ENCODE data around the gene KISS1R.
"Not testable (repeated sequence)": the region's sequence is repeated elsewhere in the genome, so short reads cannot be mapped to it uniquely, and the experiment has no call there.

The KISS1R gene

DNA sequence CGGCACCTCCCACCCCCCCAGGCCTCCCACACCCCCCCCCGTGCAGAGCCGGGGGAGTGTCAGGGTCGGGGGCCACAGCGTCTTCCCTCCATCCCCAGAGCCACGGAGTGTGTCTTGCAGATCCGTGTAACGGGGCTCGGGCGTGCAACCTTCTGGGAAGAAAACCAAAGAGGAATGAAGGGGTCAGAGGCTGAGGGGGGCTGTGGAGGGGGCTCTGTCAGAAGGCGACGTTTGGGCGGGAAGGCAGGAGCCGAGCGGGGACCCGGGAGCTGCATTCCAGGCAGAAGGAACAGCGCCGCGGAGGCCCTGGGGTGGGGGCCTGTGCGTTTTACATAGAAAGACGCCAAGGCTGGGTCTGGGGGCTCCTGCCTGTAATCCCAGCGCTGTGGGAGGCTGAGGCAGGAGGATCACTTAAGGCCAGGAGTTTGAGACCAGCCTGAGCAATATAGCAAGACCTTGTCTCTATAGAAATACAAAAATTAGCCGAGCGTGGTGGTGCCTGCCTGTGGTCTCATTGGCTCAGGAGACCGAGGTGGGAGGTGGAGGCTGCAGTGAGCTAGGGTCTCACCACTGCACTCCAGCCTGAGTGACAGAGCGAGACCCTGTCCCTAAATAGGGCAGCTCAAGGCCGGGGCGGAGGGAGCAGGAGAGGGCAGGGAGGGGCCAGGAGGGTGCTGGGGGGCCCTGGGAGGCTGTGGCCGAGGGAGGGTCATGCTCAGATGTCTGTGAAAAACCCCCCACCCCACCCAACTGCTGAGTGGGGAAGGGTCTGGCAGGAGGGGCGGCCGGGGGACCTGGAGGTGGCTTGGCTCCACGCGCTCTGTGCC lies 36.5 kb downstream of the KISS1R start:
- Histone ChIP-seq H3K4me3 (no peak overlapping the region), H3K9ac (ENCODE audit: insufficient read length) (no peak overlapping the region), H3K36me3 (ENCODE audit: insufficient read depth, low read length) (no peaks in the 10 kb centered on the region), H3K27ac (peak overlapping the region; percentile 31; the same call in 1 of the 2 replicates), H3K9me3 (ENCODE audit: low read depth, low read length) (no peaks in the 10 kb centered on the region)
- TF ChIP-seq POLR2AphosphoS5 (IDR thresholded peaks at IDR 0.05; ENCODE audit: borderline replicate concordance, low read depth, low read length) (no peak), FOXP2 (optimal IDR thresholded peaks at IDR 0.05; ENCODE audit: control extremely low read depth, extremely low read length, insufficient read depth) (no peak), EZH2 (IDR thresholded peaks at IDR 0.05) (no peak)
- DNase-seq (ENCODE audit: low read depth, low spot score): no peak

DNA sequence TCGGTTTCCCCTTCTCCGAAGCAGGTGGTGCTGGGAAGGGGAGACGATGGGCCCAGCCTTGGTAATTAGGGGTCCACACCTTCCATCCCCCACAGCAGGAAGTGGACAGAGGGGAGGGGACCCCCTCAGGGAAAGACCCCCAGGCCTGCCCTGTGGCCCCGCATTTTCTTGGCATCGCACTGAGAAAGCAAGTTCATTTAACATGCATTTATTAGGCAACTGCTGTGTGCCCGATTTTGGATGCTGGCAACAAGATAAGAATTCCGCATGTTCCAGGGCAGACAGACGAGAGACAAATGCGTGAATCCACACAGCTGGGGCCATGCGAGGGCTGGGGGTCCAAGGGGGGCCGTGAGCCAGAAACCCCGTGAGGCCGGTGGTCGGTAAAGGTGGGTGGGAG lies 37.1 kb downstream of the KISS1R start:
- no peak overlapping the region for H3K9ac ChIP-seq (ENCODE audit: insufficient read length)

DNA sequence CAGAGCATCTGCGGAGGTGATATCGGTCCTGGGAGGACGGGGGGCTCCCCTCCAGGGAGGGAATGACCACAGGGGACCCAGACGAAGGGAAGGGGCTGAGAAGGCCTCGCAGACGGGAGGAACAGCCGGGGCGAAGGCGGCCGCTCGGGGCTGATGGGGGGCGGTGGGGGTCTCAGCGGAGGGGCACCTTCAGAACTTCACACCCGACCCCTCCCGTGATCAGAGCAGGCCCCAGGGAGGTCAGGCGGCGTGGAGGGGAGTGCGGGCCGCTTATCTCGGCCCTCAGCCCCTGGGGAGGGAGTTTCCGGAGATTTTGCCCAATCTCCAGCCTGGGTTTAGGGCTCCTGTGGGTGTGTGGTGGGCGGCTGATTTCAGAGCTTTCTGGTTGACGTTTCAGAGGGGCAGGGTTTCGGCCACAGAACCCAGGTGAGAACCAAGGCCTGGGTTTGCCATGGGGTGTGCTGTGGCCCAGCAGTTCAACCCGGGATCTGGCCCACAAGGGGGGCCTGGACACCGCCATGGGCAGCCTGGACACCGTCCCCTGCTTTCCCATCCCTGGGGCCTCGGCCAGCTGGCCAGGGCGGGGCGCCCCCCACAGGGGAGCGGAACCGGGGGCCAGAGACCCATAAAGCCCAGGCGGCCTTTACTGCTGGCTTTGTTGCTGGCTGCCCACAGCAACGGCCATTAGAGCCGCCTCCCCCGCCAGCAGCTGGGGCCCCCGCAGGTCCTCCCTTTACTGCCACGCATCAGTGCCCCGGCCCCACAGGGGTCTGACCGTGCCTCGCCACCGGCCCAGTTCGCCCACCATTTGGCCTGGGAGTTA lies 37.8 kb downstream of the KISS1R start:
- H3K36me3 ChIP-seq (ENCODE audit: insufficient read depth, low read length): no peaks in the 10 kb centered on the region
- H3K9ac ChIP-seq (ENCODE audit: insufficient read length): no peak overlapping the region
- no peak for DNase-seq (ENCODE audit: low read depth, low spot score)
- H3K27ac ChIP-seq: no peak overlapping the region
- no peaks in the 10 kb centered on the region for H3K9me3 ChIP-seq (ENCODE audit: low read depth, low read length)
- H3K4me3 ChIP-seq: no peak overlapping the region
- TF ChIP-seq EZH2 (IDR thresholded peaks at IDR 0.05): no peak
- TF ChIP-seq FOXP2 (optimal IDR thresholded peaks at IDR 0.05; ENCODE audit: control extremely low read depth, extremely low read length, insufficient read depth): no peak
- no peak for TF ChIP-seq POLR2AphosphoS5 (IDR thresholded peaks at IDR 0.05; ENCODE audit: borderline replicate concordance, low read depth, low read length)

More for the DNA sequence above, 37.1 kb downstream of the KISS1R start:
- H3K9me3 ChIP-seq (ENCODE audit: low read depth, low read length): no peaks in the 10 kb centered on the region
- H3K4me3 ChIP-seq: no peak overlapping the region
- TF ChIP-seq FOXP2 (optimal IDR thresholded peaks at IDR 0.05; ENCODE audit: control extremely low read depth, extremely low read length, insufficient read depth) (no peak), EZH2 (IDR thresholded peaks at IDR 0.05) (no peak), POLR2AphosphoS5 (IDR thresholded peaks at IDR 0.05; ENCODE audit: borderline replicate concordance, low read depth, low read length) (no peak)
- no peak for DNase-seq (ENCODE audit: low read depth, low spot score)
- H3K36me3 ChIP-seq (ENCODE audit: insufficient read depth, low read length): no peaks in the 10 kb centered on the region
- no peak overlapping the region for H3K27ac ChIP-seq

DNA sequence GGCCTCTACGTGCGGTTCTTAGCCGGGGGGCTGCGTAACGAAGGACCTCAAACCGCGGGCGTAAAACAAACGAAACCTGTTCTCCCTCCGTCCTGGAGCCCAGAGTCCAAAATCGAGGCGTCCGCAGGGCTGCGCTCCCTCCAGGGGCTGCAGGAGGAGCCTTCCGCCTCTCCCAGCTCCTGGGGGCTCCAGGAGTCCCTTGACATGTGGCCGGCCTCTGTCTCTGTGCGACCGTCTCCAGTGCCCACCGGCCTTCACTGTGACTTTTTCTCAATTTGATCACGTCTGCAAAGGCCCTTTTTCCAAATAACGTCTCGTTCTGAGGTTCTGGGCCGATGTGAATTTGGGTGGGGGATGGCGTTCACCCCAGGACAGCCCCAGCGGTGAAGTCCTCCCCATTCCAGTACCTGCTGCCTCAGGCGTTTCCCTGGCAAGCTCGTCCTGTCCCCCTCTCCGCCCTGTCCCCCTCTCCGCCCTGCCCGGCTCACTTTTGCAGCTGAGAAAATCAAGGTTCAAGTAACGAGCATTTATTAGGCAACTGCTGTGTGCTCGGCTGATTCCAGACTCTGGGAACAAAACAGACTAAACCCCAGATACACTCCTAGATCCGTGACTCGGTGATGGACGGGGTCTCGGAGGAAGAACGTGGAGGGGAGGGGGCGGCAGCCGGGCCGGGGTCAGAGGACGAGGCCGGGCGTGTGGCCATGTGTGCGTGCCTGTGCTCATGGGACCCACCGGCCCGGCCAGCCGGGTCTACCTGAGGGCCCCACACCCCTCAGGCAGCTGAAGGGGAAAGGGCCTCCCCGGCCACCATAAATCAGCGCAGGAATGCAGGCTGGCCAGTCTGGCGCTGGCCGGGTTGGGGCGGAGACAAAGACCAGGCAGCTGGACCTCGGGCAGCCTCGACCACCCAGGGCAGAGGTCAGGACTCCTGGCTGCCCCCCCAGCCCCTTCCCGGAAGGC lies 39.0 kb downstream of the KISS1R start:
- TF ChIP-seq EZH2 (IDR thresholded peaks at IDR 0.05): no peak
- TF ChIP-seq POLR2AphosphoS5 (IDR thresholded peaks at IDR 0.05; ENCODE audit: borderline replicate concordance, low read depth, low read length): no peak
- TF ChIP-seq FOXP2 (optimal IDR thresholded peaks at IDR 0.05; ENCODE audit: control extremely low read depth, extremely low read length, insufficient read depth): no peak
- no peaks in the 10 kb centered on the region for H3K36me3 ChIP-seq (ENCODE audit: insufficient read depth, low read length)
- no peak overlapping the region for H3K4me3 ChIP-seq
- H3K9me3 ChIP-seq (ENCODE audit: low read depth, low read length): no peaks in the 10 kb centered on the region
- DNase-seq (ENCODE audit: low read depth, low spot score): no peak
- H3K9ac ChIP-seq (ENCODE audit: insufficient read length): no peak overlapping the region
- H3K27ac ChIP-seq: no peak overlapping the region

DNA sequence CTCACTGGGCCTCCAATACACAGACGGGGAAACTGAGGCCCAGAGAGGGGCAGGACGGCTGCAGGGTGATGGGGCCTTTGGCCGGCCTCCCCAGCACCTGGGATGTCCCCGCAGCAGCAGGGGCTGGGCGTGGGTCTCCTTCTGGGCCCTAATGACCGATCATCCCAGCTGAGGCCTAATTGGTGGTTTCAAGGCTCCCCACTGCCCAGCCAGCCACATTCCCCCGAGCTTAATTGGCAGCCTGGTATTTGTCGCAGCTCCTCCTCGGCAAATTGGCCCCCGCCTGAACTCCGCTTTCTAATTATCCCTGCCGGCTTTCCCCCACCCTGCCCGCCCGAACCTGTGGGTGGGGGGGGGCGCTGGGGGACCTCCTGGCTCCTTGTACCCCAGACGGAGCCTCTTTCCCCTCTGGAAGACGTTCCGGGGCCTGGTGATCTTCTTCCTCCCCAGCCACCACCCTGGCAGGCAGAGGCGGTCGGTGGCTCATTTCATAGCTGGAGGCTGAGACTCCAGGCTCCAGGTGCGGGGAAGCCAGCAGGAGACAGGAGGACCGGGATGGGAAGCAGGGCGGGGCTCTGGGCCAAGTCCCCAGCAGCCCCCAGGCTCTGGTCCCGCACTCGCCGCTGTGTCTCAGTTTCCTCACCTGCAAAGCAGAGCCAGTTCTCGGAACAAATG lies 39.8 kb downstream of the KISS1R start:
- no peaks in the 10 kb centered on the region for H3K9me3 ChIP-seq (ENCODE audit: low read depth, low read length)
- H3K27ac ChIP-seq: no peak overlapping the region
- H3K4me3 ChIP-seq: no peak overlapping the region
- H3K36me3 ChIP-seq (ENCODE audit: insufficient read depth, low read length): no peaks in the 10 kb centered on the region
- DNase-seq (ENCODE audit: low read depth, low spot score): no peak
- TF ChIP-seq FOXP2 (optimal IDR thresholded peaks at IDR 0.05; ENCODE audit: control extremely low read depth, extremely low read length, insufficient read depth) (no peak), POLR2AphosphoS5 (IDR thresholded peaks at IDR 0.05; ENCODE audit: borderline replicate concordance, low read depth, low read length) (no peak)
- H3K9ac ChIP-seq (ENCODE audit: insufficient read length): no peak overlapping the region

DNA sequence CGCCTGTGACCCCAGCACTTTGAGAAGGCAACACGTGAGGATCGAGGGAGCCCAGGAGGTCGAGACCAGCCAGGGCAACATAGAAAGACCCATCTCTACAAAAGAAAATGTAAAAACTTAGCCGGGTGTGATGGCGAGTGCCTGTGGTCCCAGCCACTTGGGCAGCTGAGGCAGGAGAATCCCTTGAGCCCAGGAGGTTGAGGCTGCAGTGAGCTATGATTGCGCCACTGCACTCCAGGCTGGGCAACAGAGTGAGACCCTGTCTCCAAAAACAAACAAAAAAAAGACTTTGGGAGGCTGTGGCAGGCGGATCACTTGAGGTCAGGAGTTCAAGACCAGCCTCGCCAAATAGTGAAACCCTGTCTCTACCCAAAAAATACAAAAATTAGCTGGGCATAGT lies 40.4 kb downstream of the KISS1R start:
- not testable (repeated sequence) for H3K9me3 ChIP-seq (ENCODE audit: low read depth, low read length); H3K27ac ChIP-seq; H3K9ac ChIP-seq (ENCODE audit: insufficient read length); DNase-seq (ENCODE audit: low read depth, low spot score); H3K36me3 ChIP-seq (ENCODE audit: insufficient read depth, low read length); H3K4me3 ChIP-seq

DNA sequence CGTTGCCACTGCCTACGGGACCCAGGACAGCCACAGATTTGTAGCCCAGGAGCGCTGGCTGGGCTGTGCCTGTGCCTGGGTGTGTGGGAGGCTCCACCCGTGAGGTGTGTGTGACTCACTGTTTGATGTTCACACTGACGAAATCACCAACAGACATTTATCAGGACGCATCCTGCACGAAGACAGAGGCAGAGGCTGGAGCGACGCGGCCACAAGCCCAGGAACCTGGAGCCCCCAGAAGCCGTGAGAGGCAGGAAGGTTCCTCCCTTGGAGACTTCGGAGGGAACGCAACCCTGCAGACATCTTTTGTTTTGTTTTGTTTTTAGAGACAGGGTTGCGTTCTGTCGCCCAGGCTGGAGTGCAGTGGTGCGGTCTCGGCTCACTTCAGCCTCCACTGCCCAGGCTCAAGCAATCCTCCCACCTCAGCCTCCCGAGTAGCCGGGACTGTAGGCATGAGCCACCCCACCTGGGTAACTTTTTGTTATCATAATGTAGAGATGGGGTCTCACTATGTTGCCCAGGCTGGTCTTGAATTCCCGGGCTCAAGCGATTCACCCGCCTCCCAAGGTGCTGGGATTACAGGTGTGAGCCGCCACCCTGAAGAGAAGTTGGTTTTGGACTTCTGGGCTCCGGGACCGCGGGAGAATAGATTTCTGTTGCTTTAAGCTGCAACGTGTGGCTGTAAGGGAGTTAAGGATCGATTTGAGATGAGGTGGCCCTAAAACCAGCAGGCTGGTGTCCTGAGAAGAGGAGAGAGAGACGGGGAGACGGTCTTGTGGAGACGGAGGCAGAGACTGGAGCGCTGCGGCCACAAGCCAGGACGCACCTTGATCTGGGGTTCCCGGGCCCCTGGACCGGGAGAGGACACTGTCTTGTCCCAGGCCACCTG lies 42.1 kb downstream of the KISS1R start:
- Histone ChIP-seq H3K9ac (ENCODE audit: insufficient read length) (no peak overlapping the region), H3K4me3 (no peak overlapping the region), H3K36me3 (ENCODE audit: insufficient read depth, low read length) (no peaks in the 10 kb centered on the region; the same call in 1 of the 2 replicates), H3K27ac (no peak overlapping the region), H3K9me3 (ENCODE audit: low read depth, low read length) (no peaks in the 10 kb centered on the region)
- DNase-seq (ENCODE audit: low read depth, low spot score): no peak
- no peak for TF ChIP-seq FOXP2 (optimal IDR thresholded peaks at IDR 0.05; ENCODE audit: control extremely low read depth, extremely low read length, insufficient read depth)
- no peak for TF ChIP-seq EZH2 (IDR thresholded peaks at IDR 0.05)
- no peak for TF ChIP-seq POLR2AphosphoS5 (IDR thresholded peaks at IDR 0.05; ENCODE audit: borderline replicate concordance, low read depth, low read length)

Data from SK-N-MC (cell line).